Kasumi-1 (cell line): ENCODE results near the gene STYK1.
A peak's percentile ranks its signal among the peaks of the same experiment; 100 is the strongest.
"Not testable (repeated sequence)": the region's sequence is repeated elsewhere in the genome, so short reads cannot be mapped to it uniquely, and the experiment has no call there.

Experiments
- DNase-seq, 2 experiments: peaks; one replicate each; lab custom pipeline; 2025; lab: John Stamatoyannopoulos, UW

The STYK1 gene

GRCh38 chr12:10620078-10620779, 53.6 kb downstream of the STYK1 start:
- no peak for DNase-seq

GRCh38 chr12:10618338-10618987, 55.4 kb downstream of the STYK1 start:
- DNase-seq = no peak

- no peak for DNase-seq
Measured at GRCh38 chr12:10617863-10618262, 56.0 kb downstream of the STYK1 start.

- no peak for DNase-seq
Measured at GRCh38 chr12:10615532-10615931, 58.3 kb downstream of the STYK1 start.

GRCh38 chr12:10614056-10614370, 59.8 kb downstream of the STYK1 start:
- DNase-seq = no peak

- DNase-seq = peak; percentile 80 to 87
Measured at GRCh38 chr12:10613349-10614055, 60.4 kb downstream of the STYK1 start, which contains the start of gene MAGOHB. Gene MAGOHB (minus strand): TSS chr12:10613609. CDS start chr12:10613532, 77 bp downstream.

GRCh38 chr12:10612984-10613348, 60.9 kb downstream of the STYK1 start:
- no peak for DNase-seq

- DNase-seq = no peak
Measured at GRCh38 chr12:10612110-10612509, 61.7 kb downstream of the STYK1 start.

GRCh38 chr12:10611258-10611657, 62.6 kb downstream of the STYK1 start:
- not testable (repeated sequence) for DNase-seq

GRCh38 chr12:10610188-10610587, 63.7 kb downstream of the STYK1 start:
- no peak for DNase-seq

- DNase-seq = peak; percentile 2 to 18
Measured at GRCh38 chr12:10607885-10608458, 65.9 kb downstream of the STYK1 start.

- no peak for DNase-seq
Measured at GRCh38 chr12:10601860-10602259, 72.0 kb downstream of the STYK1 start.

GRCh38 chr12:10600988-10601387, 72.9 kb downstream of the STYK1 start:
- DNase-seq = no peak

GRCh38 chr12:10595881-10596280, 78.0 kb downstream of the STYK1 start:
- no peak for DNase-seq

GRCh38 chr12:10590966-10591365, 82.9 kb downstream of the STYK1 start:
- DNase-seq = no peak

GRCh38 chr12:10584415-10584814, 89.4 kb downstream of the STYK1 start:
- DNase-seq = no peak

- no peak for DNase-seq
Measured at GRCh38 chr12:10582704-10583103, 91.1 kb downstream of the STYK1 start.

GRCh38 chr12:10582133-10582532, 91.7 kb downstream of the STYK1 start:
- DNase-seq = not testable (repeated sequence)

GRCh38 chr12:10574307-10574706, 99.5 kb downstream of the STYK1 start:
- no peak for DNase-seq

- DNase-seq = not testable (repeated sequence)
Measured at GRCh38 chr12:10572021-10572490, 101.8 kb downstream of the STYK1 start.

- no peak for DNase-seq
Measured at GRCh38 chr12:10571141-10571540, 102.7 kb downstream of the STYK1 start.
